ENCODE data around the gene GPC6.

Gene GPC6

GRCh38 chr13:93345770-93346169 is 119.2 kb downstream of the GPC6 start:
- DNase-seq (ENCODE audit: extremely low spot score), result no peak
- TF ChIP-seq BHLHE40 (IDR thresholded peaks at IDR 0.05; ENCODE audit: borderline replicate concordance), result no peak
- no peak for TF ChIP-seq CTBP1 (IDR thresholded peaks at IDR 0.05; ENCODE audit: borderline replicate concordance)
- no peak for TF ChIP-seq HDGF (IDR thresholded peaks at IDR 0.05; ENCODE audit: borderline replicate concordance)
- ChIA-PET CTCF (no interaction called here), POLR2A (no interaction called here)

- ChIA-PET CTCF (no interaction called here), POLR2A (no interaction called here)
- no peak for DNase-seq (ENCODE audit: extremely low spot score)
- no peak for TF ChIP-seq BHLHE40 (IDR thresholded peaks at IDR 0.05; ENCODE audit: borderline replicate concordance)
- no peak for TF ChIP-seq SP1 (IDR thresholded peaks at IDR 0.05)
Observed at GRCh38 chr13:93352616-93353015, 126.0 kb downstream of the GPC6 start.

- TF ChIP-seq NFRKB (IDR thresholded peaks at IDR 0.05) (no peak), FOXA1 (IDR thresholded peaks at IDR 0.05) (no peak), BHLHE40 (IDR thresholded peaks at IDR 0.05; ENCODE audit: borderline replicate concordance) (no peak), LEF1 (IDR thresholded peaks at IDR 0.05; ENCODE audit: borderline replicate concordance) (no peak), ZNF384 (IDR thresholded peaks at IDR 0.05) (no peak), TARDBP (IDR thresholded peaks at IDR 0.05) (no peak), L3MBTL2 (conservative IDR thresholded peaks at IDR 0.05) (no peak), FOXK2 (IDR thresholded peaks at IDR 0.05) (no peak), FOXM1 (IDR thresholded peaks at IDR 0.05; ENCODE audit: borderline replicate concordance) (no peak), HDGF (IDR thresholded peaks at IDR 0.05; ENCODE audit: borderline replicate concordance) (no peak), ARNT (IDR thresholded peaks at IDR 0.05) (no peak), CTBP1 (IDR thresholded peaks at IDR 0.05; ENCODE audit: borderline replicate concordance) (no peak), SUZ12 (IDR thresholded peaks at IDR 0.05) (no peak), SP1 (IDR thresholded peaks at IDR 0.05) (no peak), PKNOX1 (IDR thresholded peaks at IDR 0.05) (no peak), ELF4 (IDR thresholded peaks at IDR 0.05) (no peak)
- ChIA-PET POLR2A (no interaction called here), CTCF (no interaction called here)
- DNase-seq (ENCODE audit: extremely low spot score), result no peak
Observed at GRCh38 chr13:93355094-93355493, 128.5 kb downstream of the GPC6 start.

- DNase-seq (ENCODE audit: extremely low spot score), result no peak
- TF ChIP-seq FOXM1 (IDR thresholded peaks at IDR 0.05; ENCODE audit: borderline replicate concordance) (no peak), TARDBP (IDR thresholded peaks at IDR 0.05) (no peak), LEF1 (IDR thresholded peaks at IDR 0.05; ENCODE audit: borderline replicate concordance) (no peak), SP1 (IDR thresholded peaks at IDR 0.05) (no peak), FOXA1 (IDR thresholded peaks at IDR 0.05) (no peak), ARNT (IDR thresholded peaks at IDR 0.05) (no peak), SUZ12 (IDR thresholded peaks at IDR 0.05) (no peak), NFRKB (IDR thresholded peaks at IDR 0.05) (no peak), CTBP1 (IDR thresholded peaks at IDR 0.05; ENCODE audit: borderline replicate concordance) (no peak), PKNOX1 (IDR thresholded peaks at IDR 0.05) (no peak)
- ChIA-PET CTCF (no interaction called here), POLR2A (no interaction called here)
Observed at GRCh38 chr13:93356469-93356868, 129.9 kb downstream of the GPC6 start.

- ChIA-PET POLR2A (no interaction called here), CTCF (no interaction called here)
- 0 out of 2 replicates have a peak, but pooled peaks have one; percentile 23 for TF ChIP-seq PKNOX1 (IDR thresholded peaks at IDR 0.05)
- TF ChIP-seq SP1 (IDR thresholded peaks at IDR 0.05), result no peak
- DNase-seq (ENCODE audit: extremely low spot score), result no peak
Observed at GRCh38 chr13:93360021-93360420, 133.4 kb downstream of the GPC6 start.

GRCh38 chr13:93361703-93362102 is 135.1 kb downstream of the GPC6 start:
- no peak for TF ChIP-seq FOXK2 (IDR thresholded peaks at IDR 0.05)
- TF ChIP-seq FOXM1 (IDR thresholded peaks at IDR 0.05; ENCODE audit: borderline replicate concordance), result no peak
- no peak for TF ChIP-seq CTBP1 (IDR thresholded peaks at IDR 0.05; ENCODE audit: borderline replicate concordance)
- no peak for TF ChIP-seq SP1 (IDR thresholded peaks at IDR 0.05)
- no peak for TF ChIP-seq NFRKB (IDR thresholded peaks at IDR 0.05)
- ChIA-PET POLR2A (no interaction called here), CTCF (no interaction called here)
- no peak for DNase-seq (ENCODE audit: extremely low spot score)

GRCh38 chr13:93364166-93364565 is 137.6 kb downstream of the GPC6 start:
- CTCF ChIA-PET, result no interaction called here
- DNase-seq (ENCODE audit: extremely low spot score), result no peak
- POLR2A ChIA-PET, result no interaction called here
- TF ChIP-seq FOXA1 (IDR thresholded peaks at IDR 0.05) (no peak), FOXM1 (IDR thresholded peaks at IDR 0.05; ENCODE audit: borderline replicate concordance) (no peak), TARDBP (IDR thresholded peaks at IDR 0.05) (no peak), SP1 (IDR thresholded peaks at IDR 0.05) (no peak), BHLHE40 (IDR thresholded peaks at IDR 0.05; ENCODE audit: borderline replicate concordance) (no peak), HDGF (IDR thresholded peaks at IDR 0.05; ENCODE audit: borderline replicate concordance) (no peak), SUZ12 (IDR thresholded peaks at IDR 0.05) (no peak), L3MBTL2 (conservative IDR thresholded peaks at IDR 0.05) (no peak), CTBP1 (IDR thresholded peaks at IDR 0.05; ENCODE audit: borderline replicate concordance) (no peak), PKNOX1 (IDR thresholded peaks at IDR 0.05) (no peak), NFRKB (IDR thresholded peaks at IDR 0.05) (no peak), ZNF384 (IDR thresholded peaks at IDR 0.05) (no peak), ELF4 (IDR thresholded peaks at IDR 0.05) (no peak), LEF1 (IDR thresholded peaks at IDR 0.05; ENCODE audit: borderline replicate concordance) (no peak)
